ENCODE results near the gene ALKBH5. TPM values are rescaled to one million over a fixed set of nuclear protein-coding genes. Genes with fewer than 3 reads are reported as not detected.

Gene ALKBH5
- total RNA-seq, 5 donors from 2014 or later (not counting 1 experiment from before 2014, with no cell fraction given): 99.0 to 122 (median 103) TPM

Other genes starting within 250 kb of the ALKBH5 start
- 10 to 100 TPM; 57.5 to 71.5 (median 61.9) TPM for gene TOM1L2, start 211.4 kb upstream of the ALKBH5 start, total RNA-seq
- gene DRC3, start 211.0 kb upstream of the ALKBH5 start, total RNA-seq: under 1 TPM in 3 of 5 donors, not detected in 2; 0.32 to 0.58 (median 0.53) TPM
- gene ATPAF2, start 144.7 kb upstream of the ALKBH5 start, total RNA-seq: 10 to 100 TPM; 23.6 to 32.9 (median 27.7) TPM
- 10 to 100 TPM in 2 of 5 donors, 1 to 10 TPM in 3; 7.9 to 12.3 (median 10.0) TPM for gene GID4, start 144.4 kb upstream of the ALKBH5 start, total RNA-seq
- gene DRG2, start 95.9 kb upstream of the ALKBH5 start, total RNA-seq: 10 to 100 TPM; 48.1 to 65.7 (median 57.3) TPM
- gene MYO15A, start 75.1 kb upstream of the ALKBH5 start, total RNA-seq: 1 to 10 TPM in 4 of 5 donors, under 1 TPM in 1; 0.76 to 1.9 (median 1.3) TPM
- gene LLGL1, start 41.8 kb downstream of the ALKBH5 start, total RNA-seq: 10 to 100 TPM; 13.1 to 24.3 (median 23.2) TPM
- 100 to 1,000 TPM; 257 to 389 (median 319) TPM for gene FLII, start 74.9 kb downstream of the ALKBH5 start, total RNA-seq
- 10 to 100 TPM in 4 of 5 donors, 1 to 10 TPM in 1; 10.0 to 19.7 (median 17.6) TPM for gene MIEF2, start 76.8 kb downstream of the ALKBH5 start, total RNA-seq
- gene TOP3A, start 131.2 kb downstream of the ALKBH5 start, total RNA-seq: 10 to 100 TPM; 34.0 to 60.4 (median 52.8) TPM
- 10 to 100 TPM; 38.7 to 46.4 (median 45.9) TPM for gene SMCR8, start 131.5 kb downstream of the ALKBH5 start, total RNA-seq
- 10 to 100 TPM in 3 of 5 donors, 1 to 10 TPM in 2; 8.3 to 14.7 (median 13.1) TPM for gene SHMT1, start 179.7 kb downstream of the ALKBH5 start, total RNA-seq
- gene EVPLL, start 193.9 kb downstream of the ALKBH5 start, total RNA-seq: not detected

All from T-cell (primary cell).